NCI-H345 treated with DMSO at 0.1 percent for 48 hours (cell line): ENCODE data around the gene AHCYL2.
"Not testable (repeated sequence)": the region's sequence is repeated elsewhere in the genome, so short reads cannot be mapped to it uniquely, and the experiment has no call there.

Experiments used
- DNase-seq: peaks from one replicate; lab custom pipeline; 2025; ENCODE audit not compliant: unreplicated experiment; lab: John Stamatoyannopoulos, UW

Gene AHCYL2

DNA sequence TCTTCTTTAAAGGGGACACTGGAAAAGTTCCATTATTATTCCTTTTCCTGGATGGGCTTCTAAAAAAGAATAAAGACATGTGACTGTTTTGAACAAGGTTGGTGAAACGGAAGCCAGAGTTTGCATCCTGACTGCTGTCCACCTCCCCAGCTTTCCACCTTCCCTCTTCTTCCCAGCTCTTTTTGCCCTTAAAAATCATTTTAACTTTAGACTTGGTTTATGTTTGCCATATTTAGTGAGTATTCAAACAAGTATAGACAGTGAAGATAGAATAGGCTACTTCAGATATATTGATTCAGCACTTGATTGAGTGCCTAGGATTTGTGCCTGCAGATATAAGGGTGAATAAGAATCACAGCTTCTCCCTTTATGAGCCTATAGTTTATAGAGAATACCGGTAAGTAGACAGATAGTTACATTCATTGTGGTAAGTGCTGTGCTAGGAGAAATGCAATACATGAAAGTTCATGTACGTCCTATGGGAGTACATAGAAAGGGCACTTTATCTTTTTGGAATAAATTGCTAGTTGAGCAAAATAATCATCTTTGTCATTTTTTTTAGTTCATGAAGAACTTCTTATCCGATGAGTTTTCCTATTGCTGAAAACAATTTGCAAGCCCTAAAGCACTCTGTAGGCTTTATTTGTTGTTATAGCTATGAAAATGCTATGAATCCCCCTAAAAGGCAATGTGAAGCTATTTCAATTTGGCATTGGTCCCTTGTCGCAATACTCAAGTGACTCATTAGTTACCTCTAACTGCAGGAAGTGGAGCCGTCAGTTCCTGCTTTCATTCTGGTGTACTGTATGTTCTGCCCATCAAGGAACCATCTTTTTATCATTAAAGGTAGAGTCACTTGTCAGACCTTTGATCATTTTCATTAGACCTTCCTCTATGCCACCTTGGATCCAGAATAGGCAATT, 152.2 kb downstream of the AHCYL2 start:
- DNase-seq, result no peak

DNA sequence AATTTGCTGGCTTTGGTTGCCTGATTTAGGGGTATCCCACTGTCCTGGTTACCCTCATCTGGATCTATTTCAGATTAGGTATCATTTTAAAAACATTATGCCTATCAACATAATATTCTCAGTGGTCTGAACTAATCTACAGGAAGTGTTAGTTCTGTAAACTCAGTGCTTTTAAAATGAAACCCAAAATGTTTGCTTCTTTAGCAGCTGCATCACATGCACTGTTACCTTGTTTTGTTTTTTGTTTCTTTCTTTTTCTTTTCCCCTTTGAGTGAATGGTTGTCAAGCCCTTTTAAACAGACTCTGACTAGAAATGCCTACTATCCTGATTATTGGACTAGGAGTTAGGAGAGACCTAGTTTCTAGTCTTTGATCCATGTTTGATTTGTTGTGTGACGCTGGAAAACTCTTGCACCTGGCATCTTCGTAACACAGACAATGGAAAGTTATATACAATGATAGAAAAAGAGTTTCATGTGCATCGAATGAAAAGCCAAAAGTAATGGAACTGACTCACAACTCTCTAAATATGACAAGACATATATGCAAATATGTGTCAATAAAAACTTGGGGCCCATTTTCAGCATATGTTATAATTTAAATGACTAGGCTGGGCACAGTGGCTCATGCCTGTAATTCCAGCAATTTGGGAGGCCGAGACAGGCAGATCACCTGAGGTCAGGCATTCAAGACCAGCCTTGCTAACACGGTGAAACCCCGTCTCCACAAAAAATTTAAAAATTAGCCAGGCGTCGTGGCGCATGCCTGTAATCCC, 157.1 kb downstream of the AHCYL2 start:
- no peak for DNase-seq

GRCh38 chr7:129383542-129384132, 158.8 kb downstream of the AHCYL2 start:
- DNase-seq, result no peak

GRCh38 chr7:129385116-129385515, 160.3 kb downstream of the AHCYL2 start:
- DNase-seq, result no peak

GRCh38 chr7:129385598-129385997, 160.8 kb downstream of the AHCYL2 start:
- DNase-seq, result no peak

DNA sequence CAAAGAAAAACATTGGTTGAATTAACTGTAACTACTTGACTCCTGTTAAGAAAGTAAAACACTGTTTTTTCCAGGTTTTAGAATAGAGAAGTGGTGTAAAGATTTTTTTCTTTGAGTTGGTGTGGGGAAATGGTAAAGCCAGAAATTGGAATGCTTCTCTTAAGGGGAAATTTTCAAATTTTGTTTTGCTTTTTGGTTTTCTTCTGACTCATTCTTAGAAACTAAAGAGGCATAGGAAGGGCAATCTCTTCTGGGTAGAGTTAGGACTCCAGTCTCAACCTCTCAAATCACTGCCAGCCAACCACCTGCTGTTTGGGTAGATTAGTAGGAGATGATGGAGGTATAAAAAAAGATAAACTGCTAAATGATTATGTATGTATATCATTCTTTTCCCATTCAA, 161.7 kb downstream of the AHCYL2 start:
- no peak for DNase-seq

DNA sequence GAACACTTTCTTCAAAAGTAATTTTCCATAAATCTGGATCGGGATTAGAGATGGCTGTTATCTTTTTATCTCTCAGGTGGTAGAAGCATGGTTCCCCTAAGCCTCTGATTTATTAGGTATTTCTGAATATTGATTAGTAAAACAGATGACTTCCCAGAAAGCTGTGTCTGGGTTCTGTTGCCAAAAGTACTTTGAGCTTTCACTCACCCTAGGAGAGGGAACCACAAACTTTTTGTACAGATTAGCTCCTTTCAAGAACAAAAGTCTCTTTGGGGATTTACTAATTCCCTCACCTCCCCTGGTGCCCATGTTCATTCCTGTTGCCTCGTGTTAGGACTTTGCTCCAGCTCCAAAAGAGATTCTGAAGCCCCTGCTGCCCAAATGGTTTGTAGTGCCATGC, 162.7 kb downstream of the AHCYL2 start:
- DNase-seq, result no peak

DNA sequence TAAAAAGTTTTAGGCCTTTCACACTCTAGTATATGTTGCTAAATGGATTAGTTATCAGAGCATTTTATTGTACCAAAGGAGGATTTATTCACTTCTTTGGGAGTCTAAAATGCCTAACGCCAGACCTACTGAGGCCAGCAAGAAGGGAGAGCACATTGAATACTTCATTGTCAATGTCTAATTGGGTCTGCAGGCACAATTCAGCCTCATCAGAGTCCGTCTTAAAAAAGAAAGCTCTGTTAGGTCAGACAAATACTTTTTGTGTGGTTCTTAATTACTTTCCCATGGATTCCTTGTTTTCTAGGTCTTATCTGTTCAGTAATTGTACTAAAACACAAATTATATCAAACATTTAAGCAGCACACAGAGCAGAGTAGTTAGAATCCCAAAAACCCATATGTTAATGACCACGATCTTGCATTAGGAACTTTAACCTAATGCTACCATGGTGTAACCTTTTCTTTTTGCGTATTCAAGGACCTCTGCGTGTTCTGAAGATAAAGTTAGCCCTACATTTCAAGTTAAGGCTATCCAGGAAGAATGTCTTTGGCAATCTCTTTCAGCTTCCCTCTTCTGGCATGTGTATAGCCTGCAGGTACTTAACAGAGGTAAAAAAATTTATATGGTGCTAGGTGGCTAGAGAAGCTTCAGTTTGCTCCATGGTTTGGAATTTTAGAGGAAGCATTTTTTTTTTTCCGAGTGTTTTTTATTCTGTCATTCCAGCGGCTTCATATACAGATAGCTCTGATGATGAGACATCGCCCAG, 163.7 kb downstream of the AHCYL2 start:
- no peak for DNase-seq

DNA sequence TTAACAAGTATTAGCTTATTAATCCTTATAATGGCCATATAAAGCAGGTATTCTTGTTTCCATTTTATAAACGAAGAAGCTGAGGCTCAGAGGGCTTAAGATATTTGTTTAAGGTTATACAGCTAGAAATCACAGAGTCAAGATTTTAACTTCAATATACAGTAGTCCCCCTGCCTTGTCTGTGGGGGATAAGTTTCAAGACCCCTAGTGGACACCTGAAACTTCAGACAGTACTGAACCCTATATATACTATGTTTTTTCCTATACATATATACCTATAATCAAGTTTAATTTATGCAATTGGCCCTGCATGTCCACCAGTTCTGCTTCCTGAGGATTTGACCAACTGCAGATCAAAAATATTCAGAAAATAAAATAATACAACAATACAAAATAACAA, 165.0 kb downstream of the AHCYL2 start:
- no peak for DNase-seq

DNA sequence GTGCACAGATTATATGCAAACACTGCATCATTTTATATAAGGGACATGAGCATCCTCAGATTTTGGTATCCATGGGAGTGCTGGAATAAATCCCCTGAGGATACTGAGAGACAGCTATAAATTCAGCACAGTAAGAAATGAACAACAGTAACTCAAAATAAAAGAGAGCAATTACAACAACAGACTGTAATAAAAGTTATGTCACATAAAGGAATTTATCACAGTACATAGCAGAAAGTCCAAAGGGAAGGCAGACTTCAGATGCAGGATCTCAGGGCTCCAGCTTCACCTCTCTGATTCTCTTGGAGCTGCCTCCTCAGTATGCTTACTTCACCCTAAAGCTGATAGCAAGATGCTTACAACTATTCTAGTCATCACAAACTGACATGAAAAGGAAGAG, 165.5 kb downstream of the AHCYL2 start:
- no peak for DNase-seq

- DNase-seq, result no peak
These were observed 166.8 kb downstream of the AHCYL2 start for GRCh38 chr7:129391546-129392171.

GRCh38 chr7:129393255-129393654, 168.4 kb downstream of the AHCYL2 start:
- DNase-seq, result no peak

GRCh38 chr7:129394101-129394500, 169.3 kb downstream of the AHCYL2 start:
- DNase-seq, result no peak

DNA sequence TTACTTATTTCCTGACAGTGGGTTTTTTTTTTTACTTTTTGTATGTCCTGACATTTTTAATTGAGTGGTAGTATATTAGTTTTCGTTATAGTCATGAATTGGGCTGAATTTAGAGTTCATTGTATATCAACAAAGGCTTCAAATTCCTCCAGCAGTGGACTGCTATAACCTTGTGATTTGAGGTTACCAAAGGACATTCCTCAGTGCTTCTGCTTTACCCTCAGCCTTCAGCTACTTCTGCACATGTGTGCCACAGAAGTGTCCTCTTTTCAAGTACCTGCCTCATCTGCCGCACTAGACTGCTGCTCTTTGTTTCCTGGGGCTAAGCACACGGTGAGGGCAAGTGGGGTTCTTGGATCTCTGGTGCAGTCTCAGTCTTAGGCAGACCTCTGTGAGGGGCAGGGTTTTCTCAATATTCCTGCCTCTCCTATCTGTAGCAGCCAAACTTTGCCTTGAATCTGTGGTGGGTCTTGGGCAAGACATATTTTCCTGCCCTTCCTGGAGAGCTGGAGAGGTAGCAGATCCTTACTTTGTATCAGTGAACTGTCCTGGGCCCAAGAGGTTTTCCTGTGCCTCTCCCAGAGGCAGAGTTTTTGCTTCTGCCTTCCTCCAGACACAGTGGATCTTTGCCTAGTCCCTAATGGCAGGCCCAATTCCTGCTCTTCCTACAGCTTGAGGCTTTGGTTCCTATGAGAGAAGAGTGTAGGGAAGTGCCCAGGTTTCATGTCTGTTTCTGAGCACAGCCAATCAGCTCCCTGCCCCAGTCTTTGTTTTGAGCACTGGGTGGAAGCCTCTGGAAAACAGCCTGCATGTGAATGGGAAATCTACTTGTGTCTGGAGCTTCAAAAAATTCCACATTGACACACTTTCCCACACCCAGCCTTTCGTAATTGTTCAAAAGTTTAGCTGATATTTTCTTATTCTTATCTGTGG, 170.4 kb downstream of the AHCYL2 start:
- DNase-seq, result no peak

- DNase-seq, result no peak
These were observed 176.6 kb downstream of the AHCYL2 start for GRCh38 chr7:129401228-129401966.

GRCh38 chr7:129401967-129402860, 177.4 kb downstream of the AHCYL2 start:
- DNase-seq, result no peak

- DNase-seq, result no peak
These were observed 180.7 kb downstream of the AHCYL2 start for GRCh38 chr7:129405527-129405926.

GRCh38 chr7:129410238-129410637, 185.4 kb downstream of the AHCYL2 start:
- not testable (repeated sequence) for DNase-seq
